Mucosa of rectum (tissue), 2 donors: ENCODE results near the gene LOXL1.

Experiments used
- H3K27ac ChIP-seq, 2 donors: one replicate each; pipeline ENCODE4 v1.7.0; 2013; ENCODE audit warnings: inconsistent platforms in 2 of 2, low read depth in 2 of 2, low read length in 2 of 2
- H3K27me3 ChIP-seq, 2 donors: one replicate each; pipeline ENCODE4 v1.7.0; 2013; ENCODE audit warnings: low read length in 2 of 2; ENCODE audit not compliant: control insufficient read depth in 2 of 2, insufficient read depth in 2 of 2
- H3K36me3 ChIP-seq, 2 donors: one replicate each; pipeline ENCODE4 v1.7.0; 2013; ENCODE audit warnings: low read length in 2 of 2; ENCODE audit not compliant: control insufficient read depth in 2 of 2, insufficient read depth in 2 of 2
- H3K4me1 ChIP-seq, 2 donors: one replicate each; pipeline ENCODE4 v1.7.0; 2013; ENCODE audit warnings: low read length in 2 of 2, mild to moderate bottlenecking in 1 of 2; ENCODE audit not compliant: control insufficient read depth in 2 of 2, insufficient read depth in 2 of 2
- H3K4me3 ChIP-seq, 2 donors: one replicate each; pipeline ENCODE4 v1.7.0; 2013; ENCODE audit warnings: low read length in 2 of 2
- H3K9ac ChIP-seq, 2 donors: one replicate each; pipeline ENCODE4 v1.7.0; 2013; ENCODE audit warnings: low read length in 2 of 2, low read depth in 1 of 2, mild to moderate bottlenecking in 1 of 2
- H3K9me3 ChIP-seq, 2 donors: one replicate each; pipeline ENCODE4 v1.7.0; 2013; ENCODE audit warnings: low read length in 2 of 2; ENCODE audit not compliant: control insufficient read depth in 2 of 2
- donor health status: healthy.
- donor health status: Normal muscosa, but diverticular disease.

LOXL1 gene

GRCh38 chr15:73986055-73986775 is 60.0 kb downstream of the LOXL1 start:
- H3K4me1 ChIP-seq = peaks cover 17 to 23% of the 10 kb centered on the region in 2 donors
- no peak overlapping the region for H3K4me3 ChIP-seq
- peaks cover 0 to 2% of the 10 kb centered on the region in 2 donors for H3K36me3 ChIP-seq
- H3K27me3 ChIP-seq = no peaks in the 10 kb centered on the region
- no peaks in the 10 kb centered on the region for H3K9me3 ChIP-seq
- no peak overlapping the region for H3K9ac ChIP-seq
- H3K27ac ChIP-seq = no peak overlapping the region

- Histone ChIP-seq H3K4me1 (peaks cover 21 to 27% of the 10 kb centered on the region in 2 donors), H3K36me3 (peaks cover 0 to 2% of the 10 kb centered on the region in 2 donors), H3K9ac (no peak overlapping the region)
These were observed 60.5 kb downstream of the LOXL1 start for GRCh38 chr15:73986776-73987056.

GRCh38 chr15:73987250-73987649 is 61.0 kb downstream of the LOXL1 start:
- Histone ChIP-seq H3K9me3 (no peaks in the 10 kb centered on the region), H3K4me1 (peaks cover 17 to 23% of the 10 kb centered on the region in 2 donors), H3K9ac (no peak overlapping the region), H3K36me3 (peaks cover 0 to 2% of the 10 kb centered on the region in 2 donors), H3K4me3 (no peak overlapping the region), H3K27ac (no peak overlapping the region), H3K27me3 (no peaks in the 10 kb centered on the region)

More at GRCh38 chr15:73986776-73987056, 60.5 kb downstream of the LOXL1 start:
- no peak overlapping the region for H3K27ac ChIP-seq
- H3K9me3 ChIP-seq = no peaks in the 10 kb centered on the region
- H3K27me3 ChIP-seq = no peaks in the 10 kb centered on the region
- no peak overlapping the region for H3K4me3 ChIP-seq

- Histone ChIP-seq H3K36me3 (peaks cover 0 to 2% of the 10 kb centered on the region in 2 donors), H3K9ac (no peak overlapping the region), H3K27me3 (no peaks in the 10 kb centered on the region), H3K4me3 (no peak overlapping the region), H3K4me1 (peaks cover 16 to 26% of the 10 kb centered on the region in 2 donors), H3K9me3 (no peaks in the 10 kb centered on the region), H3K27ac (peak overlapping the region in 1 of 2 donors; percentile 3)
These were observed 61.6 kb downstream of the LOXL1 start for GRCh38 chr15:73987681-73988444.

- Histone ChIP-seq H3K4me1 (peaks cover 10 to 23% of the 10 kb centered on the region in 2 donors), H3K27ac (peak overlapping the region in 1 of 2 donors; percentile 5), H3K4me3 (no peak overlapping the region), H3K36me3 (peaks cover 0 to 2% of the 10 kb centered on the region in 2 donors), H3K27me3 (no peaks in the 10 kb centered on the region), H3K9me3 (no peaks in the 10 kb centered on the region), H3K9ac (no peak overlapping the region)
These were observed 62.2 kb downstream of the LOXL1 start for GRCh38 chr15:73988445-73988969.

GRCh38 chr15:73989001-73989798 is 62.9 kb downstream of the LOXL1 start:
- Histone ChIP-seq H3K27ac (peak overlapping the region; percentile 2 to 25), H3K9ac (no peak overlapping the region), H3K36me3 (peaks cover 0 to 2% of the 10 kb centered on the region in 2 donors), H3K27me3 (no peaks in the 10 kb centered on the region), H3K4me1 (peaks cover 15 to 30% of the 10 kb centered on the region in 2 donors), H3K4me3 (no peak overlapping the region), H3K9me3 (no peaks in the 10 kb centered on the region)

GRCh38 chr15:73990250-73991005 is 64.2 kb downstream of the LOXL1 start:
- peak overlapping the region; percentile 59 to 81 for H3K27ac ChIP-seq
- peaks cover 16 to 22% of the 10 kb centered on the region in 2 donors for H3K4me1 ChIP-seq
- H3K27me3 ChIP-seq = no peaks in the 10 kb centered on the region
- no peaks in the 10 kb centered on the region for H3K9me3 ChIP-seq
- H3K4me3 ChIP-seq = peak overlapping the region in 1 of 2 donors; percentile 11
- H3K36me3 ChIP-seq = peaks cover 0 to 2% of the 10 kb centered on the region in 2 donors
- no peak overlapping the region for H3K9ac ChIP-seq

- Histone ChIP-seq H3K9me3 (no peaks in the 10 kb centered on the region), H3K4me3 (peak overlapping the region; percentile 82 to 83), H3K9ac (peak overlapping the region; percentile 70), H3K27ac (peak overlapping the region; percentile 59 to 81), H3K27me3 (no peaks in the 10 kb centered on the region), H3K36me3 (peaks cover 0 to 2% of the 10 kb centered on the region in 2 donors), H3K4me1 (peaks cover 16 to 26% of the 10 kb centered on the region in 2 donors)
These were observed 65.0 kb downstream of the LOXL1 start for GRCh38 chr15:73991260-73991659.
